A673 (cell line): ENCODE measurements around the gene SPEG.
A peak's percentile ranks its signal among the peaks of the same experiment; 100 is the strongest.

ENCODE experiments used
- CTCF ChIP-seq: fragments of 300-800, 200-600 bp; sonication (generic); conservative IDR thresholded peaks from 2 replicates; pipeline ENCODE4 v1.5.1; 2017; ENCODE audit warnings: low read depth, mild to moderate bottlenecking, antibody characterized with exemption, low read length, moderate library complexity, mixed read lengths
- EZH2 ChIP-seq: fragments of 200-600 bp; sonication (generic); IDR thresholded peaks from 2 replicates; pipeline ENCODE4 v1.6.1; 2017; ENCODE audit warnings: borderline replicate concordance, low read depth, mild to moderate bottlenecking, mixed read lengths, antibody characterized with exemption, low read length; ENCODE audit not compliant: poor library complexity, severe bottlenecking

GRCh38 chr2:219475697-219476651 is 41.3 kb downstream of the SPEG start:
- TF ChIP-seq EZH2 (no peak), CTCF (peak; percentile 91)
